Activated CD4-positive, alpha-beta T cell treated with anti-CD3 and anti-CD28 coated beads for 24 hours (primary cell): ENCODE data around the gene E2F4.

Experiments used
- DNase-seq, 2 donors: peaks; one replicate each; pipeline ENCODE4 v3.0.0-alpha.2; 2020; ENCODE audit warnings: low read depth in 2 of 2

The E2F4 gene

GRCh38 chr16:67157892-67158635 is 33.9 kb upstream of the E2F4 start:
- DNase-seq, result no peak

- DNase-seq, result peak; percentile 57 to 70
These were observed 33.0 kb upstream of the E2F4 start for GRCh38 chr16:67158637-67159600.

GRCh38 chr16:67161595-67162058 is 30.3 kb upstream of the E2F4 start:
- DNase-seq, result no peak

GRCh38 chr16:67162506-67163163 is 29.3 kb upstream of the E2F4 start:
- no peak for DNase-seq

GRCh38 chr16:67163164-67163998 is 28.6 kb upstream of the E2F4 start:
- no peak for DNase-seq

- no peak for DNase-seq
These were observed 27.9 kb upstream of the E2F4 start for GRCh38 chr16:67163999-67164558.

GRCh38 chr16:67164599-67165061 is 27.3 kb upstream of the E2F4 start, which contains the start of gene HSF4:
TSS of gene HSF4 (plus strand) at chr16:67164745. CDS start at chr16:67164812, 67 bp downstream.
- DNase-seq, result no peak

- no peak for DNase-seq
These were observed 26.6 kb upstream of the E2F4 start for GRCh38 chr16:67165121-67166078.

- no peak for DNase-seq
These were observed 25.8 kb upstream of the E2F4 start for GRCh38 chr16:67166110-67166547.

GRCh38 chr16:67166598-67167168 is 25.3 kb upstream of the E2F4 start:
- DNase-seq, result no peak

- no peak for DNase-seq
These were observed 24.4 kb upstream of the E2F4 start for GRCh38 chr16:67167588-67167987.

GRCh38 chr16:67169011-67169451 is 22.9 kb upstream of the E2F4 start:
- DNase-seq, result no peak

GRCh38 chr16:67169642-67170167 is 22.2 kb upstream of the E2F4 start:
- no peak for DNase-seq

- DNase-seq, result no peak
These were observed 21.6 kb upstream of the E2F4 start, which contains the start of gene NOL3 for GRCh38 chr16:67170168-67170948. TSS of gene NOL3 (plus strand) at chr16:67170538.

GRCh38 chr16:67170949-67171649 is 20.9 kb upstream of the E2F4 start:
- DNase-seq, result no peak

- DNase-seq, result no peak
These were observed 18.6 kb upstream of the E2F4 start for GRCh38 chr16:67173323-67173722.
